WTC11 (cell line): ENCODE measurements around the gene TMEM221. TPM values are rescaled to one million over a fixed set of nuclear protein-coding genes. Genes with fewer than 3 reads are reported as not detected.

ENCODE experiments used
- ATAC-seq: fragments of 200-7000 bp; cut with Tn5 transposase; 2 replicates; pipeline ENCODE4 v1.10.0; 2021; ENCODE audit warnings: mild to moderate bottlenecking, moderate library complexity
- CTCF ChIA-PET: fragments of 300-600 bp; sonication (Branson Sonifier 250); formaldehyde crosslinking; loops from one replicate; lab custom pipeline; 2021; ENCODE audit warnings: antibody characterized with exemption; lab: Charles Lee
- POLR2A ChIA-PET: fragments of 350-600 bp; sonication (Branson Sonifier 250); formaldehyde crosslinking; loops from one replicate; lab custom pipeline; 2021; ENCODE audit warnings: antibody characterized with exemption; lab: Charles Lee
- DNase-seq: peaks from one replicate; pipeline ENCODE4 v3.0.0; 2021; ENCODE audit warnings: low spot score
- H3K27ac Mint-ChIP-seq: 2 replicates; pipeline ENCODE4 v1.8.0; 2021; ENCODE audit warnings: mixed read lengths
- H3K27me3 Mint-ChIP-seq: 2 replicates; pipeline ENCODE4 v1.8.0; 2021; ENCODE audit warnings: low read depth, mild to moderate bottlenecking, moderate library complexity, mixed read lengths
- H3K36me3 Mint-ChIP-seq: 2 replicates; pipeline ENCODE4 v1.8.0; 2021; ENCODE audit warnings: mixed read lengths
- H3K4me1 Mint-ChIP-seq: 2 replicates; pipeline ENCODE4 v1.8.0; 2022; ENCODE audit warnings: mixed read lengths
- H3K4me3 Mint-ChIP-seq: 2 replicates; pipeline ENCODE4 v1.8.0; 2021; ENCODE audit warnings: mild to moderate bottlenecking, moderate library complexity, mixed read lengths
- H3K9me3 Mint-ChIP-seq: 2 replicates; pipeline ENCODE4 v1.8.0; 2021; ENCODE audit warnings: mixed read lengths
- AFF4 ChIP-seq: sonication (generic); formaldehyde crosslinking; IDR thresholded peaks from 2 replicates; pipeline ENCODE4 v1.8.1; 2023; ENCODE audit warnings: mild to moderate bottlenecking, missing genetic modification reagents, borderline replicate concordance
- ATF2 ChIP-seq: sonication (generic); formaldehyde crosslinking; IDR thresholded peaks from 2 replicates; pipeline ENCODE4 v1.8.1; 2022; ENCODE audit warnings: low read depth, missing genetic modification reagents, borderline replicate concordance
- ATF6 ChIP-seq: sonication (generic); formaldehyde crosslinking; IDR thresholded peaks from 2 replicates; pipeline ENCODE4 v1.8.1; 2023; ENCODE audit warnings: mild to moderate bottlenecking, missing genetic modification reagents
- E2F4 ChIP-seq: sonication (generic); formaldehyde crosslinking; IDR thresholded peaks from 2 replicates; pipeline ENCODE4 v1.8.1; 2022; ENCODE audit warnings: low read depth, mild to moderate bottlenecking, moderate library complexity, missing genetic modification reagents, borderline replicate concordance
- KAT7 ChIP-seq: sonication (generic); formaldehyde crosslinking; IDR thresholded peaks from 2 replicates; pipeline ENCODE4 v1.8.1; 2023; ENCODE audit warnings: missing genetic modification reagents, mild to moderate bottlenecking, borderline replicate concordance
- PRDM15 ChIP-seq: sonication (generic); formaldehyde crosslinking; IDR thresholded peaks from 2 replicates; pipeline ENCODE4 v1.8.0; 2022; ENCODE audit warnings: missing genetic modification reagents
- PRRX2 ChIP-seq: fragments of 250-450 bp; sonication (Bioruptor Pico); IDR thresholded peaks from 2 replicates; pipeline ENCODE4 v1.8.0; 2021; ENCODE audit warnings: mild to moderate bottlenecking
- STAT6 ChIP-seq: sonication (generic); formaldehyde crosslinking; conservative IDR thresholded peaks from 2 replicates; pipeline ENCODE4 v1.8.1; 2023; ENCODE audit warnings: mild to moderate bottlenecking, low read depth, missing genetic modification reagents, moderate library complexity
- USF2 ChIP-seq: sonication (generic); formaldehyde crosslinking; IDR thresholded peaks from 2 replicates; pipeline ENCODE4 v1.8.1; 2023; ENCODE audit warnings: mild to moderate bottlenecking, missing genetic modification reagents, moderate library complexity
- ZNF121 ChIP-seq: sonication (generic); formaldehyde crosslinking; IDR thresholded peaks from 2 replicates; pipeline ENCODE4 v1.8.0; 2023; ENCODE audit warnings: missing genetic modification reagents
- ZNF532 ChIP-seq: fragments of 250-450 bp; sonication (Bioruptor Pico); IDR thresholded peaks from 2 replicates; pipeline ENCODE4 v1.9.0; 2021; ENCODE audit warnings: mild to moderate bottlenecking, borderline replicate concordance
- total RNA-seq: library from RNA; stranded (reverse); gene quantifications from 3 replicates; pipeline ENCODE4 v1.2.3, GENCODE V29; 2021

Gene TMEM221
- total RNA-seq, 1 experiment from 2014 or later = 1.2 TPM

- TF ChIP-seq PRDM15 (CRISPR knock-in tag) = no peak
- TF ChIP-seq KAT7 (CRISPR knock-in tag) = no peak
- TF ChIP-seq STAT6 = no peak
- no peak for TF ChIP-seq ATF2 (CRISPR knock-in tag)
- TF ChIP-seq ATF6 (CRISPR knock-in tag) = no peak
These were observed 43.0 kb downstream of the TMEM221 start, which contains the start of gene BST2 (continued) for GRCh38 chr19:17405250-17406045.

GRCh38 chr19:17404621-17405249, 43.7 kb downstream of the TMEM221 start:
- ATAC-seq = no peak
- peak overlapping the region; percentile 29; the same call in 1 of the 2 replicates for H3K27ac Mint-ChIP-seq
- no peaks in the 10 kb centered on the region for H3K9me3 Mint-ChIP-seq
- no peaks in the 10 kb centered on the region for H3K27me3 Mint-ChIP-seq
- CTCF ChIA-PET = interaction anchor here (0.6 to 1.9 kb wide), 18 partner anchors 7 to 201 kb away, joined by 3 to 13 read pairs (median 6); partner anchors contain the start of gene MVB12A
- POLR2A ChIA-PET = interaction anchor here (0.5 to 2.2 kb wide), 8 partner anchors 9 to 99 kb away, joined by 3 to 27 read pairs (median 4); partner anchors contain the start of genes DDA1, MRPL34 and MVB12A
- DNase-seq = no peak
- 0 out of 2 replicates have a peak, but pooled peaks cover 3% of the 10 kb centered on the region for H3K36me3 Mint-ChIP-seq
- peaks cover 32% of the 10 kb centered on the region for H3K4me1 Mint-ChIP-seq
- peak overlapping the region; percentile 74 for H3K4me3 Mint-ChIP-seq
- TF ChIP-seq E2F4 (CRISPR knock-in tag) (no peak), USF2 (no peak), AFF4 (CRISPR knock-in tag) (no peak), ZNF121 (no peak), ZNF532 (no peak), PRRX2 (no peak)
